ENCODE data around the gene MS4A6A.
A peak's percentile ranks its signal among the peaks of the same experiment; 100 is the strongest.

MS4A6A gene

GRCh38 chr11:60172011-60172410 is 10.9 kb downstream of the MS4A6A start:
- TF ChIP-seq, protein P1, sequence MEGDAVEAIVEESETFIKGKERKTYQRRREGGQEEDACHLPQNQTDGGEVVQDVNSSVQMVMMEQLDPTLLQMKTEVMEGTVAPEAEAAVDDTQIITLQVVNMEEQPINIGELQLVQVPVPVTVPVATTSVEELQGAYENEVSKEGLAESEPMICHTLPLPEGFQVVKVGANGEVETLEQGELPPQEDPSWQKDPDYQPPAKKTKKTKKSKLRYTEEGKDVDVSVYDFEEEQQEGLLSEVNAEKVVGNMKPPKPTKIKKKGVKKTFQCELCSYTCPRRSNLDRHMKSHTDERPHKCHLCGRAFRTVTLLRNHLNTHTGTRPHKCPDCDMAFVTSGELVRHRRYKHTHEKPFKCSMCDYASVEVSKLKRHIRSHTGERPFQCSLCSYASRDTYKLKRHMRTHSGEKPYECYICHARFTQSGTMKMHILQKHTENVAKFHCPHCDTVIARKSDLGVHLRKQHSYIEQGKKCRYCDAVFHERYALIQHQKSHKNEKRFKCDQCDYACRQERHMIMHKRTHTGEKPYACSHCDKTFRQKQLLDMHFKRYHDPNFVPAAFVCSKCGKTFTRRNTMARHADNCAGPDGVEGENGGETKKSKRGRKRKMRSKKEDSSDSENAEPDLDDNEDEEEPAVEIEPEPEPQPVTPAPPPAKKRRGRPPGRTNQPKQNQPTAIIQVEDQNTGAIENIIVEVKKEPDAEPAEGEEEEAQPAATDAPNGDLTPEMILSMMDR (conservative IDR thresholded peaks at IDR 0.05) = no peak
- no peak overlapping the region for H3K27ac ChIP-seq

DNA sequence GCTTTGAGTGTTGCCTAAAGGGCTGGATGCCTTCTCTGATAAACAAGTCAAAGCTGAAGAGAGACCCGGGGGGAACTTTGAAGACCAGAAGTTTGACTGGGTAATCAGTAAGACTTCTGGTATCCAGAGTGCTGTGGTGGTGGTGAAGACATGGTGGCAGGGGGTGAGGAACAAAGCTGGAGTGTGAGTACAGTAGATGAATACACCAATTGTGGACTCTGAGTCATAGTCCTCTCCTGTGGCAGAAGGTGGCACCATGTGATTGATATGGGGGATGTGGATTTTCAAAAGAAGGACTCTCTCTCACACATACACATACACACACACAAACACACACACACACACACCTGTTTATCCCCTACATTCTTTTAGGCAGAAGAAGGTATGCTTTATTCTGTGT is 12.3 kb downstream of the MS4A6A start:
- H3K27ac ChIP-seq = no peak overlapping the region
- TF ChIP-seq, protein P1 (conservative IDR thresholded peaks at IDR 0.05) = no peak

DNA sequence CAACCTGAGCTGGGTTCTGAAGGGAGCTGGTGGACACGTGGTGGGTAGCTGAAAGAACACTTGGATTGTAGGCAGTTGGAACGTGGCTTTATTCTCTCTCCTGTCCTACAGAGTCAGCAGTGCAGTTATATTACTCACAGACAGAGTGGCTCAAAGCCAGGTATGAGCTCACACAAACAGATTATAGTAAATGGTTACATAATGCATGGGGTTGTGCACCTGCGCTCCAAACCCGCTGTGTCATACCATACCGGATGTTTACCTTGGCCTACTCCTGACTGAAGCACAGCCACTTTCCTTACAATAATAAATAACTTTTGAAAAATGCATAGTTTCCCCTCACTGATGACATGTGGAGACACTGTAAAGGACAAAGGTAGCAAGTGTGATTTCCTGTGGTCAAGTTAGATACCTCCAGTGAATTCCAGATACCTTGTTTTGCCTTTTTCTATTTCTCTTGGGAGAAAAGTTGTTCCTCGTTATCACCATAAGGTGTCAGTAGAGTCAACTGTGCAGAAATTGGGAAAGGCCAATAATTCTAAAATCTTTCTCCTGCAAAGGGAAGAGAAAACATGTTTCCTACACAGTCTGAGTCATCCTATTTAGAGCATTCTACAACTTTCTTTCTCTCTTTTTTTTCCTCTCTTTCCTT is 13.5 kb downstream of the MS4A6A start:
- TF ChIP-seq, protein P1 (conservative IDR thresholded peaks at IDR 0.05) = peak; percentile 26; the same call in 1 of the 2 replicates
- no peak overlapping the region for H3K27ac ChIP-seq

- no peak overlapping the region for H3K27ac ChIP-seq
- TF ChIP-seq, protein P1 (conservative IDR thresholded peaks at IDR 0.05) = no peak
Measured at GRCh38 chr11:60168306-60168705, 14.6 kb downstream of the MS4A6A start.

- TF ChIP-seq, protein P1 (conservative IDR thresholded peaks at IDR 0.05) = no peak
Measured at GRCh38 chr11:60165951-60166350, 16.9 kb downstream of the MS4A6A start.

DNA sequence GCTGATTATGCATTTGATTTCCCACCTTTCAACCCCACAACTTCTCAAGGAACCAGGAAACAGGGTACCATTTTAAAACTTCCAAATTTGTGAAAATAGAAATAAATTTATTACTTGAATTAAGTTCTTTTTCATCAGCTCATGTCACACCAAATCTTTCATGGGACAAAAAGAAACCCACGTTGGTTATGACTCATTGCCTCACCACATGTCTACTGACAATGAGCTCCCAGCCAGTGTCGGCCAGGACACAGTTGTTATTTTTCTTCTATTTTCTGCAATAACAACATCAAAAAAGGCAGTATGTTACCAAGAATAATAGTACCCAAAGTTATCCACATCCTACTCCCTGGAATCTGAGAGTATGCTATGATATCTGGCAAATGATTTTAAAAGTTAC is 17.3 kb downstream of the MS4A6A start:
- no peak overlapping the region for H3K27ac ChIP-seq
- TF ChIP-seq, protein P1 (conservative IDR thresholded peaks at IDR 0.05) = no peak

More at GRCh38 chr11:60165951-60166350, 16.9 kb downstream of the MS4A6A start:
- H3K27ac ChIP-seq = no peak overlapping the region

DNA sequence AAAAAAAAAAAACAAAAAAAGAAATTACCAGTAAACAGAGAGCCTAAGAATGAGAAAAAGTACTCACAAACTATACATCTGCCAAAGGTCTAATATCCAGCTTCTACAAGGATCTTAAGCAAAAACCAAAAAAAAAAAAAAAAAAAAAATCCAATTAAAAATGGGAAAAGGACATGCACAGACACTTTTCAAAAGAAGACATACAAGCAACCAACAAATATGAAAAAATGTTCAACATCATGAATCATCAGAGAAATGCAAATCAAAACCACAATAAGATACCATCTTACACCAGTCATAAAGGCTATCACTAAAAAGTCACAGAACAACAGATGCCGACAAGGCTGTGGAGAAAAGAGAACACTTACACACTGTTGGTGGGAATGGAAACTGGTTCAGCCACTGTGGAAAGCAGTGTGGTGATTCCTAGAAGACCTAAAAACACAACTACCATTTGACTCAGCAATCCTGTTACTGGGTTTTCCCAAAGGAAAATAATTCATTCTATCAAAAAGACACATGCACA is 18.3 kb downstream of the MS4A6A start:
- TF ChIP-seq, protein P1 (conservative IDR thresholded peaks at IDR 0.05) = no peak
- H3K27ac ChIP-seq = no peak overlapping the region

Data from VCaP (cell line).